ENCODE measurements around the gene SLC35A1. TPM values are rescaled to one million over a fixed set of nuclear protein-coding genes. Genes with fewer than 3 reads are reported as not detected.
"Not testable (repeated sequence)": the region's sequence is repeated elsewhere in the genome, so short reads cannot be mapped to it uniquely, and the experiment has no call there.

Gene SLC35A1
- total RNA-seq, 4 donors from 2014 or later: 14.5 to 19.9 (median 16.1) TPM

- Histone ChIP-seq H3K4me3 (no peak overlapping the region), H3K9me3 (no peaks in the 10 kb centered on the region), H3K27me3 (no peaks in the 10 kb centered on the region), H3K27ac (no peak overlapping the region), H3K4me1 (no peaks in the 10 kb centered on the region), H3K36me3 (peaks cover 0 to 36% of the 10 kb centered on the region in 2 donors)
- TF ChIP-seq, protein P1, sequence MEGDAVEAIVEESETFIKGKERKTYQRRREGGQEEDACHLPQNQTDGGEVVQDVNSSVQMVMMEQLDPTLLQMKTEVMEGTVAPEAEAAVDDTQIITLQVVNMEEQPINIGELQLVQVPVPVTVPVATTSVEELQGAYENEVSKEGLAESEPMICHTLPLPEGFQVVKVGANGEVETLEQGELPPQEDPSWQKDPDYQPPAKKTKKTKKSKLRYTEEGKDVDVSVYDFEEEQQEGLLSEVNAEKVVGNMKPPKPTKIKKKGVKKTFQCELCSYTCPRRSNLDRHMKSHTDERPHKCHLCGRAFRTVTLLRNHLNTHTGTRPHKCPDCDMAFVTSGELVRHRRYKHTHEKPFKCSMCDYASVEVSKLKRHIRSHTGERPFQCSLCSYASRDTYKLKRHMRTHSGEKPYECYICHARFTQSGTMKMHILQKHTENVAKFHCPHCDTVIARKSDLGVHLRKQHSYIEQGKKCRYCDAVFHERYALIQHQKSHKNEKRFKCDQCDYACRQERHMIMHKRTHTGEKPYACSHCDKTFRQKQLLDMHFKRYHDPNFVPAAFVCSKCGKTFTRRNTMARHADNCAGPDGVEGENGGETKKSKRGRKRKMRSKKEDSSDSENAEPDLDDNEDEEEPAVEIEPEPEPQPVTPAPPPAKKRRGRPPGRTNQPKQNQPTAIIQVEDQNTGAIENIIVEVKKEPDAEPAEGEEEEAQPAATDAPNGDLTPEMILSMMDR (IDR thresholded peaks at IDR 0.05): no peak
- TF ChIP-seq POLR2A (IDR thresholded peaks at IDR 0.05) (no peak), POLR2AphosphoS5 (IDR thresholded peaks at IDR 0.05) (no peak), EP300 (IDR thresholded peaks at IDR 0.05) (no peak)
- 86 to 88% methylated on average over 3 of the region's 3 CpGs for WGBS, 2 donors (ENCODE audit: low coverage in 1 of 2)
- ATAC-seq: no peak
Observed at GRCh38 chr6:87481931-87482330, 9.2 kb downstream of the SLC35A1 start.

DNA sequence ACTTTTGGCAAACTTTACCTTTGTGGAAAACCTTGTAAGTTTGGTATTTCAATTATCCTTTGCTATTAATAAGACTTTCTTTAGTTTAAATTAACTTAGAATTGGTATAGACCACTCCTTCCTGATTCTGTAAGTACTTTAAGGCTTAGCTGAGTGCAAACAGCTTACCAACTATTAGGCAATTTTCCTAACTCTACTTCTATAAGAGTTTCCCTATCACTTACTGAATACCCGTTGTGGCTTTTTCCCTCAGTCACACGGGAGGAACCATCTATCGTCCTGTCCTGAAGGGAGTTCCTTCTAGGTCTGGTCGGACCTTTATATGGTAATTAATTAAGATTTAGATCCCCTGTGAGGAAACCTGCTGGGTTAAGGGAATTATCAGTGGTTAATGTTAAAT is 9.6 kb downstream of the SLC35A1 start:
- TF ChIP-seq POLR2A (IDR thresholded peaks at IDR 0.05): no peak
- TF ChIP-seq POLR2AphosphoS5 (IDR thresholded peaks at IDR 0.05): no peak
- TF ChIP-seq, protein P1 (IDR thresholded peaks at IDR 0.05): no peak
- Histone ChIP-seq H3K4me1 (no peaks in the 10 kb centered on the region), H3K9me3 (no peaks in the 10 kb centered on the region), H3K27me3 (no peaks in the 10 kb centered on the region), H3K36me3 (peaks cover 0 to 36% of the 10 kb centered on the region in 2 donors), H3K27ac (no peak overlapping the region), H3K4me3 (no peak overlapping the region)
- 72 to 79% methylated on average over 2 to 4 of the region's 4 CpGs for WGBS, 2 donors (ENCODE audit: low coverage in 1 of 2)
- ATAC-seq: no peak

DNA sequence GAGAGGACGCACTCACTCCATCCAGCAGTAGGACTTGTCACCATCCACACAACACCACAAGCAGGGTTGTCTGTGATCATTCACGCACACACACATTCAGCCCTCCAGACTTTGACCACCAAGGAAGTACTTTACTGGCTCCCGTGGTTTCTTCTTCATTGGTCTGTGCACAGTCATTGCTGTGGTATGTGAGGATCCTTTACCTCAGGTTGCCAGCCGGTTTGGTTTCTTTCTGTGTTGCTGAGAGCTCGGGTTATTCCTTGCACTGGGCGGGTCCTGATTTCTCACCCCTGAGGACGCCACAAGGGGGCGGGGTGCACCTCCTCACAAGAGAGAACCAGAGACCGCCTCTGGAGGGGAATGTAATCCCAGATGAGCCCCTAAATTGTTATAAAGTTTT is 11.2 kb downstream of the SLC35A1 start:
- WGBS, 2 donors (ENCODE audit: low coverage in 1 of 2): 93% methylated on average over 3 of the region's 9 CpGs; no CpG with 5 or more reads in 1 of the 2 donors
- Histone ChIP-seq H3K9me3 (no peaks in the 10 kb centered on the region), H3K36me3 (peaks cover 0 to 21% of the 10 kb centered on the region in 2 donors), H3K27ac (no peak overlapping the region), H3K4me3 (no peak overlapping the region), H3K27me3 (no peaks in the 10 kb centered on the region), H3K4me1 (no peaks in the 10 kb centered on the region)
- no peak for ATAC-seq
- TF ChIP-seq, protein P1 (IDR thresholded peaks at IDR 0.05): peak in 1 of 4 experiments; percentile 9
- TF ChIP-seq EP300 (IDR thresholded peaks at IDR 0.05) (no peak), POLR2A (IDR thresholded peaks at IDR 0.05) (no peak), POLR2AphosphoS5 (IDR thresholded peaks at IDR 0.05) (no peak)

- Histone ChIP-seq H3K4me3 (no peak overlapping the region), H3K27ac (no peak overlapping the region), H3K9me3 (no peaks in the 10 kb centered on the region), H3K36me3 (peaks cover 0 to 19% of the 10 kb centered on the region in 2 donors), H3K27me3 (no peaks in the 10 kb centered on the region), H3K4me1 (no peaks in the 10 kb centered on the region)
- no peak for ATAC-seq
- WGBS, 2 donors (ENCODE audit: low coverage in 1 of 2): 95% methylated on average over 7 of the region's 7 CpGs
- TF ChIP-seq POLR2A (IDR thresholded peaks at IDR 0.05) (no peak), EP300 (IDR thresholded peaks at IDR 0.05) (no peak), POLR2AphosphoS5 (IDR thresholded peaks at IDR 0.05) (no peak)
- TF ChIP-seq, protein P1 (IDR thresholded peaks at IDR 0.05): no peak
Observed at GRCh38 chr6:87484491-87484890, 11.7 kb downstream of the SLC35A1 start.

DNA sequence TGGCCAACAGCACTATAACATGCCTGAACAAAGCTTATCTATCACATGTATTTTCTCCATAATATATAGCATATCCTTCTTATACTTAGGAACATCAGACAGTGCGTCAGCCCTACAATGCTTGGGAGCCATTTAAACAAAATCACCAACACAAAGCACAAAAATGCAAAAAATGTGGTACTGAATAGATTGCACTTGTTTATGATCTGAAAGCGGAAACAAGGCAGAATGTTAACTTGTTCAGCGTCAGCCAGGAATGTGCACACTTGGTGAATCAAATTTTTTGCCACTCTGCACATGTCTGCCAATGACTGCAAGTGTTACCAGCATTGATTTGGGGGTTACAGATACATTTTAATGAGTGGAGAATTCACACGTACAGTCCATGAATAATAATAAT is 14.8 kb downstream of the SLC35A1 start:
- H3K36me3 ChIP-seq: peaks cover 0 to 20% of the 10 kb centered on the region in 2 donors
- H3K4me1 ChIP-seq: no peaks in the 10 kb centered on the region
- ATAC-seq: no peak
- H3K27ac ChIP-seq: no peak overlapping the region
- H3K4me3 ChIP-seq: no peak overlapping the region
- H3K9me3 ChIP-seq: no peaks in the 10 kb centered on the region
- TF ChIP-seq POLR2AphosphoS5 (IDR thresholded peaks at IDR 0.05): no peak
- TF ChIP-seq POLR2A (IDR thresholded peaks at IDR 0.05): no peak
- H3K27me3 ChIP-seq: no peaks in the 10 kb centered on the region
- 84 to 88% methylated on average over 4 of the region's 4 CpGs for WGBS, 2 donors (ENCODE audit: low coverage in 1 of 2)

DNA sequence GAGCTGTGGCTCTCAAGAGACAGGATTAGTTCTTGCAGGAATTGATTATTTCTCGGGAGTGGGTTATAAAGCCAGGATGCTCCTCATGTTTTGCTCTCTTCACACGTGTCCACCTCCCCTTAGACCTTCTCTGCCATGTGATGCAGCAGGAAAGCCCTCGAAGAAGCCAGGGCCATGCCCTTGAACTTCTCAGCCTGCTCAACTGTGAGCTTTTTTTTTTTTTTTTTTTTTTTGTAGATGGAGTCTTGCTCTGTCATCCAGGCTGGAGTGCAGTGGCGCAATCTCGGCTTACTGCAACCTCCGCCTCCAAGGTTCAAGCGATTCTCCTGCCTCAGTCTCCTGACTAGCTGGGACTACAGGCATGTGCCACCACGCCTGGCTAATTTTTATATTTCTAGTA is 16.6 kb downstream of the SLC35A1 start:
- H3K9me3 ChIP-seq, H3K4me1 ChIP-seq, H3K27ac ChIP-seq, H3K4me3 ChIP-seq, ATAC-seq, H3K27me3 ChIP-seq: not testable (repeated sequence)
- 96 to 100% methylated on average over 2 to 7 of the region's 8 CpGs for WGBS, 2 donors (ENCODE audit: low coverage in 1 of 2)
- peaks cover 0 to 20% of the 10 kb centered on the region in 2 donors for H3K36me3 ChIP-seq
